Upper lobe of left lung (tissue), 4 donors: ENCODE measurements around the gene KLHL25.

ENCODE experiments used
- CTCF ChIP-seq, 6 experiments: fragments of 450-650 bp in 4 of 6; fragments of 200-600 bp in 2 of 6; sonication (generic) in 2 of 6; IDR thresholded peaks; one replicate each; pipeline ENCODE4 v1.5.1; 2016 to 2019; ENCODE audit warnings: antibody characterized with exemption in 6 of 6
- EP300 ChIP-seq, 4 donors: sonication (generic); formaldehyde crosslinking; IDR thresholded peaks; one replicate each; pipeline ENCODE4 v1.5.1; 2017; ENCODE audit warnings: antibody characterized with exemption in 4 of 4, control low read depth in 2 of 4
- POLR2AphosphoS5 ChIP-seq, 2 donors: sonication (generic); formaldehyde crosslinking; IDR thresholded peaks; one replicate each; pipeline ENCODE4 v1.5.1; 2017; ENCODE audit warnings: antibody characterized with exemption in 2 of 2

- TF ChIP-seq POLR2AphosphoS5 (IDR thresholded peaks at IDR 0.05) (no peak), CTCF (IDR thresholded peaks at IDR 0.05) (no peak), EP300 (IDR thresholded peaks at IDR 0.05) (no peak)
Measured at GRCh38 chr15:85751291-85752123, 43.2 kb downstream of the KLHL25 start.
